Omental fat pad (tissue), 4 donors: Measurements from ENCODE around the gene NPTX1. TPM values are rescaled to one million over a fixed set of nuclear protein-coding genes. Genes with fewer than 3 reads are reported as not detected.
"Not testable (repeated sequence)": the region's sequence is repeated elsewhere in the genome, so short reads cannot be mapped to it uniquely, and the experiment has no call there.

Source experiments
- ATAC-seq: fragments of 150-250 bp; one replicate; pipeline ENCODE4 v1.9.1; 2016; ENCODE audit warnings: mild to moderate bottlenecking, moderate library complexity; ENCODE audit not compliant: low FRiP score
- DNase-seq: peaks from one replicate; pipeline ENCODE4 v3.0.0-alpha.2; 2019; ENCODE audit warnings: low spot score
- total RNA-seq, 4 donors: library from RNA; depleted of rRNA; stranded (reverse); fragments of >200 nt; gene quantifications; one replicate each; pipeline ENCODE4 v1.1.0, GENCODE V29; 2016
- TF ChIP-seq, protein P1 (sequence below), 3 donors: fragments of 450-650 bp; IDR thresholded peaks; one replicate each; pipeline ENCODE4 v1.5.1; 2016 to 2017; ENCODE audit warnings: antibody characterized with exemption in 3 of 3, mild to moderate bottlenecking in 3 of 3, moderate library complexity in 2 of 3

NPTX1 gene
- total RNA-seq, 4 donors from 2014 or later = 0.16 to 0.96 (median 0.19) TPM; not detected in 1

DNA sequence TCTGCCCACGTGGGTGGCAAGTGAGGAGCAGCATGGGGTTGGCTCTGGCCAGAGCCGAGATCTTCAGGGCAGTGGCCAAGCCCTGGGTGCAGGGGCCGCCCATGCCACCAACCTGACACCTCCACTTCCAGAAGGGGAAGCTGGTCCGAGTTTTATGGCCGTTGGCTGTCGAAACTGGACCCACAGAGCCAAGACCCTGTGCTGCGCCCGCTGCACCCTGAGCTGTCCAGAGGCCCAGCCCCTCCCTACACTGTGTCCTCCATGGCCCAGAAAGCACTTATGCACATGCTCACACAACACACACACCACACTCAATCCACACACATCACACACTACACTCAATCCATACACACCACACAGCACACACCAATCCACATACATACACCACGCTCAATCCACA lies 34.4 kb upstream of the NPTX1 start:
- TF ChIP-seq, protein P1, sequence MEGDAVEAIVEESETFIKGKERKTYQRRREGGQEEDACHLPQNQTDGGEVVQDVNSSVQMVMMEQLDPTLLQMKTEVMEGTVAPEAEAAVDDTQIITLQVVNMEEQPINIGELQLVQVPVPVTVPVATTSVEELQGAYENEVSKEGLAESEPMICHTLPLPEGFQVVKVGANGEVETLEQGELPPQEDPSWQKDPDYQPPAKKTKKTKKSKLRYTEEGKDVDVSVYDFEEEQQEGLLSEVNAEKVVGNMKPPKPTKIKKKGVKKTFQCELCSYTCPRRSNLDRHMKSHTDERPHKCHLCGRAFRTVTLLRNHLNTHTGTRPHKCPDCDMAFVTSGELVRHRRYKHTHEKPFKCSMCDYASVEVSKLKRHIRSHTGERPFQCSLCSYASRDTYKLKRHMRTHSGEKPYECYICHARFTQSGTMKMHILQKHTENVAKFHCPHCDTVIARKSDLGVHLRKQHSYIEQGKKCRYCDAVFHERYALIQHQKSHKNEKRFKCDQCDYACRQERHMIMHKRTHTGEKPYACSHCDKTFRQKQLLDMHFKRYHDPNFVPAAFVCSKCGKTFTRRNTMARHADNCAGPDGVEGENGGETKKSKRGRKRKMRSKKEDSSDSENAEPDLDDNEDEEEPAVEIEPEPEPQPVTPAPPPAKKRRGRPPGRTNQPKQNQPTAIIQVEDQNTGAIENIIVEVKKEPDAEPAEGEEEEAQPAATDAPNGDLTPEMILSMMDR (IDR thresholded peaks at IDR 0.05) = no peak
- DNase-seq (no peak), ATAC-seq (no peak)

DNA sequence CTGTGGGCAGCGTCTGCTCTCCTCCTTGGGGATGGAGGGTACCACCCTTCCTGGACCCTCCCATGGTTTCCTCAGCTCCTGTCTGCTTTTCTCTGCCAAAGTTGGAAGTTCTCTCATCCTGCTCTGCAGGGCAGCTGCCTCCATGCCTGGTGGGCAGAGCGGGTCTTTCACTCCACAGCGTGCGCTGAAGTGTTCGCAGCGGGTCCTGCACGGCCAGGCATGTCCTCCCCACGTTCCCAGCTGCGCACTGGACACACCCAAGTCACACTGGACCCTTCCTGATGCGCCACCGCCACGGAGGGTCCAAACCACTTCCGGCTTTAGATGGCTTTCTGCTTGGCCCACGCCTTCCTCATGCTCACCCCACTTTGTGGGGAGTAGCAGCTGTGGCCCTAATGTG lies 33.7 kb upstream of the NPTX1 start:
- DNase-seq = no peak
- TF ChIP-seq, protein P1 (IDR thresholded peaks at IDR 0.05) = no peak
- no peak for ATAC-seq

DNA sequence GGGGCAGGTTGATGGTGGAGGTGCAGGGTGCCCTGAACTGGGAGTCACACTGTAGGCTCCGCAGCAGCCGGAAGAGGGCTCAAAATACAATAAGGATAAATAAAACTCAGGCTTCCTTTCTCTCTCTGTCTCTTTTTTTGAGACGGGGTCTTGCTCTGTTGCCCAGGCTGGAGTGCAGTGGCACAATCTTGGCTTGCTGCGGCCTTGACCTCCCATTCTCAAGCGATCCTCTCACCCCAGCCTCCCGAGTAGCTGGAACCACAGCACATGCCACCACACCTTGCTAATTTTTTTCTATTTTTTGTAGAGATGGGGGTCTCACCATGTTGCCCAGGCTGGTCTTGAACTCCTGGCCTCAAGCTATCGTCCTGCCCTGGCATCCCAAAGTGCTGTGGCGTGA lies 32.9 kb upstream of the NPTX1 start:
- ATAC-seq = no peak
- no peak for DNase-seq
- TF ChIP-seq, protein P1 (IDR thresholded peaks at IDR 0.05) = no peak

DNA sequence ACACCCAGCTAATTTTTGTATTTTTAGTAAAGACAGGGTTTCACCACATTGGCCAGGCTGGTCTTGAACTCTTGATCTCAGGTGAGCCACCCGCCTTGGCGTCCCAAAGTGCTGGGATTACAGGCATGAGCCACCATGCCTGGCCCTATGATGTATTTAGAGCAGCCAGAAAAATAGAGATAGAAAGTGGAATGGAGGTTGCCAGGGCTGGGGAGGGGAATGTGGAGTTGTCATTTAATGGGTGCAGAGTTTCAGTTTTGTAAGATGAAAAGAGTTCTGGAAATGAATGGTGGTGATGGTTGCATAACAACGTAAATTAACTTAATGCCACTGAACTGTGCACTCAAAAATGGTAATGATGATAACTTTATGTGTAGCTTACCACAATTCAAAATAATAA lies 31.6 kb upstream of the NPTX1 start:
- ATAC-seq (no peak), DNase-seq (no peak)
- TF ChIP-seq, protein P1 (IDR thresholded peaks at IDR 0.05) = no peak

DNA sequence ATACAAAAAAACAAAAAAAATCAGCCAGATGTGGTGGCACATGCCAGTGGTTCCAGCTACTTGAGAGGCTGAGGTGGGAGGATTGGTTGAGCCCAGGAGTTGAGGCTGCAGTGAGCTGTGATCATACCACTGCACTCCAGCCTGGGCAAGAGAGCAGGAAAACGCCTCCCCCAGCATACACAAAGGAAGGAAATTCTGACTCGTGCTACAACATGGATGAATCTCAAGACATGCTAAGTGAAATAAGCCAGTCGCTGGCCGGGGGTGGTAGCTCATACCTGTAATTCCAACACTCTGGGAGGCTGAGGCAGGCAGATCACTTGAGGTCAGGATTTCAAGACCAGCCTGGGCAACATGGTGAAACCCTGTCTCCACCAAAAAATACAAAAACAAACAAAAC lies 30.8 kb upstream of the NPTX1 start:
- DNase-seq, ATAC-seq: not testable (repeated sequence)

DNA sequence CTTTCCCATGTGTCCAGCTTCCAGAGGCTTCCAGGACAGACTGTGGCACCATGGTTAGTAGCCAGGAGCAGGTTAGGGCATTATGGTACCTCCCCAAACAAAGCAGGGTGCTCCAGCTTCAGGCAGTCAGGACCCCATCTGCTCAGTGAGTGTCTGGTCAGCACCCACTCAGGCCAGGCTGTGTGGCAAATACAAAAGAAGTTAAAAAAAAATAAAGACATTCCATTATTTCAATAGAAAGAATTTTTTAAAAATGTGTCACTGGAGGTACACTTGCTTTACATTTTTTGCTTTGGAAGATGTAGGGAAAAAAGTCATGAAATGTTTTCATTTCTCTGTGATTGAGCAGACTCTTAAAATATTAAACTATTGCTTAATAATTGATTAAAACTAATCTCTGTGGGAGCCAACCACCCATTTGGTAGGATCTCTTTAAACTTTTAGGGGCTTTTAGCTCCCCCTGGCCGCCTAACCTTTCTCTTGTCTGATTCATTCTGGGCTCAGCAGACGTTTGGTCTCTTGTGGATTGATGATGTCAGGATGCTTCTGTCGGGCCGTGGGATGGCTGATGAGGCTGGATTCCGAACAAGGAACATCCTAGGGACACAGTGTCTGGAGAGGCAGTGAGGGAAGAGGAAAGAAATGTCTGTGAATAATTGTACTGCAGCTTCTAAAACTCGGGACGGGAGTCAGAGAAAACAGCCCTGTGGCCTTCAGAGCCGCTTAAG lies 28.4 kb upstream of the NPTX1 start:
- TF ChIP-seq, protein P1 (IDR thresholded peaks at IDR 0.05) = no peak
- no peak for DNase-seq
- ATAC-seq = no peak

DNA sequence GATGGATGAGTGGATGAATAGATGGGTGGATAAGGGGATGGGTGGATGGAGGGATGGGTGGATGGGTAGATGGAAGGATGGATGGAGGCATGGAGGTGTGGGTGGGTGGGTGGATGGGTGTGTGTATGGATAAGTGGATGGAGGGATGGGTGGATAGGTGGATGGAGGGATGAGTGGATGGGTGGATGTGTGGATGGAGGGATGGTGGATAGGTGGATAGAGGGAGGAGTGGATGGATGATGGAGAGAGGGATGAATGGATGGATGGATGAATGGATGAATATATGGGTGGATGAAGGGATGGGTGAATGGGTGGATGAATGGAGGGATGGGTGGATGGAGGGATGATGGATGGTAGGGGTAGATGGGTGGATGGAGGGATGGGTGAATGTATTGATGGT lies 27.5 kb upstream of the NPTX1 start:
- TF ChIP-seq, protein P1 (IDR thresholded peaks at IDR 0.05) = no peak
- DNase-seq = no peak
- no peak for ATAC-seq
